ENCODE results near the gene HHATL. TPM values are rescaled to one million over a fixed set of nuclear protein-coding genes. Genes with fewer than 3 reads are reported as not detected.

Gene HHATL
- total RNA-seq, 1 donor from 2014 or later = 552 TPM

DNA sequence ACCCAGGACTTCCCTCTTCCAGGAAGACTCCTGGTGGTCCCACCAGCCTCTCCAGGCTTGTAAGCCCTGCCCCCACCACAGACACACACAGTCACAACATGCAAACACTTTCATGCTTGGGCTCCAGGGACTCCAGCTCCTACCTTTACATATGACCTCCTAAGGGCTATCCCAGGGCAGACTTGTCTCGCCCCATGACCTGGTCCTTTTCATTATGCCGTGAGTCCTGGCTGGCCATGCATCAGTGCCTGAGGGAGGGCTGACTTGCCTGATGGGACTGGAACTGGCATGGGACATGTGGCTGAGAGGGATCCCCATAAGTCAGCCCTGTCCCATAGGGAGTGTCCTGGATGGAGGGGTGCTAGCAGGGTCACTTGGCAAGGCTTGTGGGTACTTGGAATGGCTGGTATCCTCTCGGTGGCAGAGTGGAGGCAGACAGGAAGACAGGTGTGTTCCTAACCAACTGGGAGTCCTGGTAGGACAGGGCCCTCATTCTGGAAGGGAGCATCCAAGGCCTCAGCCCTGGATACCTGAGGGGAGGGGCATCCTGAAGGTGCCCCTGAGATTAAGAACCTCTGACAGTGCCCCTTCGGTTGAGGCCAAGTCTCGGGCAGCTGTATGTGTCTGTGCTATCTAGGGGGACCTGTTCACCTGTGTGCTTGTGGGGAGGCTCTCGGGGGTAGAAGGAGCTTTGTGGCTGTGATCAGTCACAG lies 540 bp upstream of the HHATL start:
- H3K36me3 ChIP-seq = no peaks in the 10 kb centered on the region
- peak overlapping the region; percentile 36 for H3K4me3 ChIP-seq
- H3K27ac ChIP-seq (replicated peaks) = peak overlapping the region; percentile 98
- TF ChIP-seq CTCF (IDR thresholded peaks at IDR 0.05; ENCODE audit: borderline replicate concordance) = no peak
- peaks cover 13% of the 10 kb centered on the region for H3K27me3 ChIP-seq (ENCODE audit: low read depth)
- no peaks in the 10 kb centered on the region for H3K9me3 ChIP-seq (replicated peaks)
- intact Hi-C loops (cut with micrococcal nuclease) = no loop called here
- H3K4me1 ChIP-seq = peaks cover 57% of the 10 kb centered on the region
- no peak for DNase-seq

DNA sequence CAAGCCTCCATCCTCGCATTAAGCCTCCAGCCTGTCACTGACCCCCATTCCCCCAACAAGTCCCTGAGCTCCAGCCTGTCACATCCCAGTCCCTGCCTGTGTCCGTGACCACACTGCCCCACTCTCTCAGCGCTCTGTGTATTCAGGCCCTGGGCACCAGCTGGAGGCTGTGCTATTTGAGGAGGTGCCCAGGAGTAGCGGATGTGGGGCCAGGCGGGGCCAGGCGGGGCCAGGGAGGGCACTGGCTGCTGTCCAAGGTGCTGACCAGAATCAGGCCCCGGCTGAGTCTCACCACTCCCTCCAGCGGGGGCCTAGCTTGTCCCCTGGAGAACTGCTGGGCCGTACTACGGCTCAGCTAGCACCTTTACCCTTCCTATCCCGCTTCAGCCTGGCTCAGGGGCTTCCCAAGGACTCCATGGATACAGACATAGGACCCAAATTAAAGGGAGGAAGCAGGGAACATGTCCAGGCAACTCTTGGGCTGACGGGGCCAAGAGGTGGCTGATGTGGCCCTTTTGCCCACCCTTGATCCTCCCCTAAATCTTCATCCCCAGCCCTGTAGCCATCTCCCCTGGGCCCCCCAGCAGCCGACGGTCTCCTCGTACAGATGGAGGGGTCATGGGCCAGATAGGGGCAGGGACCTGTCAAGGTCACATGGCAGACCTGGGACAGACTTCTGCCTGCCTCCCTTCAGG lies 1.1 kb downstream of the HHATL start:
- Histone ChIP-seq H3K9me3 (replicated peaks) (no peaks in the 10 kb centered on the region), H3K27me3 (ENCODE audit: low read depth) (peaks cover 13% of the 10 kb centered on the region), H3K27ac (replicated peaks) (peak overlapping the region; percentile 98), H3K36me3 (no peaks in the 10 kb centered on the region), H3K4me3 (peak overlapping the region; percentile 67), H3K4me1 (peaks cover 69% of the 10 kb centered on the region)
- TF ChIP-seq CTCF (IDR thresholded peaks at IDR 0.05; ENCODE audit: borderline replicate concordance) = no peak
- DNase-seq = peak; percentile 84
- intact Hi-C loops (cut with micrococcal nuclease) = no loop called here

- H3K36me3 ChIP-seq = no peaks in the 10 kb centered on the region
These were observed 2.0 kb downstream of the HHATL start for GRCh38 chr3:42700366-42701288.

DNA sequence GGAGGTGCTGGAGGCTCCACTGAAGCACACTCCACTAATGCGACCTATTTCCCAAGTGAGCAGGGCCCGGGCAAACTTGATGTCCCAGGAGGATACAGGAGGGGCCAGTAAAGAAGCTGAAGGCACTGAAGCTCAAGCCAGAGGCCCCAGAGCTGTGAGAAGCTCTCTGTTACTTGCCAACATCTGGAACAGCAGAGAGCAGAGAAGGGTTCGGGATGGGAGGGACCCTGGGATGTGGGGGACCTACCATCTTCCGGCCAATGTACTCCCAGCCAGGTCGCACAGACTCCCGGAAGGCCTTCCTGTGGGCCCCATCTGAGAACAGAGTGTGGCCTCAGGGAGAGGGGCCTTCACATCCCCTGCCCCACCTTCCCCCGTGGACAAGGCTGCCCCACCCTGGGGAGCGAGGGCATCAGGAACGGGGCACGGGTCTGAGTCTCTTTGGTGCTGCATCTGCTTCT lies 3.1 kb downstream of the HHATL start:
- peaks cover 13% of the 10 kb centered on the region for H3K27me3 ChIP-seq (ENCODE audit: low read depth)
- intact Hi-C loops (cut with micrococcal nuclease) = no loop called here
- DNase-seq = no peak
- peak overlapping the region; percentile 76 for H3K27ac ChIP-seq (replicated peaks)
- no peaks in the 10 kb centered on the region for H3K36me3 ChIP-seq
- TF ChIP-seq CTCF (IDR thresholded peaks at IDR 0.05; ENCODE audit: borderline replicate concordance) = no peak
- H3K9me3 ChIP-seq (replicated peaks) = no peaks in the 10 kb centered on the region
- H3K4me1 ChIP-seq = peaks cover 54% of the 10 kb centered on the region
- peak overlapping the region; percentile 57 for H3K4me3 ChIP-seq

More at GRCh38 chr3:42700366-42701288, 2.0 kb downstream of the HHATL start:
- peak overlapping the region; percentile 67 for H3K4me3 ChIP-seq
- peaks cover 13% of the 10 kb centered on the region for H3K27me3 ChIP-seq (ENCODE audit: low read depth)
- TF ChIP-seq CTCF (IDR thresholded peaks at IDR 0.05; ENCODE audit: borderline replicate concordance) = no peak
- intact Hi-C loops (cut with micrococcal nuclease) = no loop called here
- no peak for DNase-seq
- no peaks in the 10 kb centered on the region for H3K9me3 ChIP-seq (replicated peaks)
- H3K27ac ChIP-seq (replicated peaks) = peak overlapping the region; percentile 98
- peaks cover 65% of the 10 kb centered on the region for H3K4me1 ChIP-seq

DNA sequence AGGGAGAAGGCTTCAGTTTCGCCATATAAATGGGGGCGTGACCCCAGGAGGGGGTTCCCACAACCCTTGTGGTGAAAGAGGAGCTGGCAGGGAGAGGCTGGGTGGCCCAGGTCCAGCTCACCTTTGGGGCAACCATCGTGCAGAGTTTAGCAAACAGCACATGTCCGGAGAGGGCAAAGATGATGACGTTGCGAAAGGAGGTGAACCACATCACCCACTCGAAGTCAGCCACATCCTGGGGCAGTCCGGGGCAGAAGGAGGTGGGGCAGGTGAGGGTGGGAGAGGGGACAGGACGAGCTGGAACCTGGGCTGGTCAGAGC lies 3.7 kb downstream of the HHATL start:
- Histone ChIP-seq H3K27ac (replicated peaks) (peak overlapping the region; percentile 76), H3K4me1 (peaks cover 48% of the 10 kb centered on the region), H3K4me3 (peak overlapping the region; percentile 57), H3K27me3 (ENCODE audit: low read depth) (peaks cover 13% of the 10 kb centered on the region), H3K36me3 (no peaks in the 10 kb centered on the region), H3K9me3 (replicated peaks) (no peaks in the 10 kb centered on the region)
- intact Hi-C loops (cut with micrococcal nuclease) = no loop called here
- no peak for TF ChIP-seq CTCF (IDR thresholded peaks at IDR 0.05; ENCODE audit: borderline replicate concordance)
- DNase-seq = no peak
